CD4-positive, alpha-beta T cell treated with Interleukin-4 for 1 hour (primary cell): ENCODE data around the gene CTBS.

Source experiments
- DNase-seq, 2 donors: peaks; one replicate each; pipeline ENCODE4 v3.0.0-alpha.2; 2020 to 2022

The CTBS gene

DNA sequence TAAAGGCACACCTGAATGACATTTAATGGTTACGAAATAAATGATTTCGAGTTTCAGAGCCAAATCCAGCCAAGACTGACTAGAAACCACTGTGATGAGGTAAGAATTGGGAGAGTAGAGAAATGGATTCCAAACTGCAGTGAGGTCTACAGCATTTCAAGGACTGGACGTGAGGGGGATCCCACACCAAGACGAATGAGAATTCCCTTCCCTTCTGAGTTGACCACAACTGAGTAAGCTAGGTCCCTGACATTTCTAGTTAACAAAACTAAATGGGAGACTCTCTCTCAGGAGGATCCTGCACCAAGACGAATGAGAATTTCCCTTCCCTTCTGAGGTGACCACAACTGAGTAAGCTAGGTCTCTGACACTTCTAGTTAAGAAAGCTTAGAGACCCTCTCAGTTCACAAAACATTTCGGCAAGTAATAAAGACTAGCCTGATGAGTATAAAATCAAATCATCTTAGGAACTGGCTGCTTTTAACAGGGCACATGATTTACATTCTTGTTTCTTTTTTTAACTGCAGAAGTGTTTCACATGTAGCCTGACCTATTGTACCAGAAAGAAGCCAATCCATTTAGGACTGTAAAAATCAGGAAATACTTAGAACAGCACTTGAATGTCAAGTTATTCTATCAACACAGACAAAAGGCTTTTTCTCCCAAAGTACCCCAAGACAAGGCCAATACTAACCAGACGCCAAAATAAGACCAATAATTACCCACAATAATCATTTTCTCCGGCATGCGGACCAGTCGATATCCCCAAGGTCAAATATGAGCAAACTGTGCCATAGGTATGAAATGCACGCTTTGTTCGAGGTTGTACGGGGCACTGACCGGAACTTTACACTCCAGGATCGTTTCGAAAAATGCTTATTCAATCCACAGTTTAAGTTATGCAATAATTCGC, 69.4 kb downstream of the CTBS start:
- DNase-seq, result peak in 1 of 2 donors; percentile 21

DNA sequence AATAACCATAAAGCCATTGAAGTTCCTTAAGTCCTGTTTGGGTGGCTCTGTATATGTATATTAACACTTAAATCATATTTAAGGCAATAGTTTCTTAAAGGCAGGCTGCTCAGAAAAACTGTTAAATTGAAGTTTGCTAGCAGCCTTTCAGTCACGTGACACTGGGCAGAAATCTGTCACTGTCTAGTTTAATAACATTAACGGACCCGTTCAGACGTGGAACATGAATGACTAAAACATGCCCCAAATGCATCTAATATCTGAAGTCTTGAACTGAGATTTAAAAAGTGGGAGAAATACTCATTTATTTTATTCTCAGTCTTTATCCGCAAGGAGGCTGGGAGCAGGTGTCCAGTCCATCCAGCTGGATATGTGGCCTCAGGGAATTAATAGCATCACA, 71.3 kb downstream of the CTBS start:
- DNase-seq, result no peak
